HG02798 (cell line): ENCODE results near the gene JPT1.
"Not testable (repeated sequence)": the region's sequence is repeated elsewhere in the genome, so short reads cannot be mapped to it uniquely, and the experiment has no call there.

ENCODE experiments used
- ATAC-seq: cut with Tn5 transposase; IDR thresholded peaks from one replicate; pipeline ENCODE4 v1.9.1; 2021; ENCODE audit warnings: mild to moderate bottlenecking; ENCODE audit not compliant: unreplicated experiment, poor library complexity

Gene JPT1

DNA sequence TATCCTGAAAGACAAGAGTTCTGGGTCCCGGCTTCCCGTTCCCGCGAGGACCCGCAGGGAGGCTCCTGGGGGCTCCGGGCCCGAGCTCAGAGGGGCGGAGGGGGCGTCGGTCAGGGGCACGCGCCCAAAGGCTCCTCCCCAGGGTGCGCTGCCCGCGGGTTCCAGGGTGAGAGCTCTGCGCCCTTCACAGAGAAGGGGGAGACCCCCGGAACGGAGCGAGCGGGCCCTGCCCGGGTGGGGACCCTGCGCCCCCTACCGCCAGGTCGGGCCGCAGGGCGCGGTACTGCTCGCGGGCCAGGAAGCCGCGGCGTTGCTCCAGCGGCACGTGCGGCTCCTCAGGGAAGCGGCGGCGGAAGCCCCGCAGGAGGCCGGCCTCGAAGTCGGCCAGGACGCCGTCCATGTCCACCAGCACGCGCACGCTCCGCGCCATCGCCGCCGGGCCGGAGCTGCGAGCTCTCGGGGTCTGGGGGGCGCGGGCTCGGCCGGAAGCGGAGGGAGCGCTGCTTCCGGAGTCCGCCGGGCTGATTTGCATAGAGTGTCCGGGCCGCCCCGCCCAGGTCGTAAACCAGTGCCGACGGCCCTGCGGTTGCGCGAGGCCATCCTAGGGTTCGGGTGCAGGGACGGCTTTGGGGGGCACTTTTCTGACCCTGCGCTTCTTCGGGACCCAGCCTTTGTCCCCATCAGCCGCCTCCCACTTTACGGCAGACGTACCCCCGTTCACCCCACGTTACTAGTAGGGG is 22.9 kb downstream of the JPT1 start, which contains the start of gene NT5C:
NT5C (minus strand) TSS at position 465 of the 740 bp plus-strand sequence; CDS start at position 430, 35 bp downstream.
- peak; percentile 86 for ATAC-seq

DNA sequence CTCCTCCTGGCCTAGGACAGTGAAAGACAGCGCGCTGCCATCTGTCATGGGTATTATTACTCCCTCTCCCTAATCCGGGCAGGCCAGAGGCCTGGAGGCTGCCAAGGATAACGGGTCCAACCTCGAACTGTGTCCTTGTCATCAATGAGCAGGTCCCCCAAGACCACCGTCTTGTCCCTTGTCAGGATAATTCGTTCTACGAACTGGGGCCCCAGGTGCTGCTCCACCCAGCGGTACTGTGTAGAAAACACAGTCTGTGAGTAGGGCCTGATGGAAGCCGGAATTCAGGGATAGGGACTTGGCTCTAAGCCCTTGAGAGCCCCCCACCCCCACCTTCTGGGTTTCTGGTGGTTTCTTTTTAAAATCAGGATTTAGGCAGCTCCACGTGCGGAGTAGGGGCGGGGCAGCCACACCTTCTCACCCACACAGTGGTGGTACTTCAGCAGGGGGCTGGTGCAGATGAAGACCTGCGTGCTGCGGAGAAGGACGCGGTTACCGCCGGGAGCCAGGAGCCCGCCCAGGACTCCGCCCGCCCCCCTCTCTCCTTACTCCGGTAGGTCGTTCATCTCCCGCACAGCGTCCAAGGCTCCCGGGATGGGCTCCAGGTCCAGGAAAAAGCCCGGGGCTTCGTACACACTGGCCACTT is 23.6 kb downstream of the JPT1 start:
- ATAC-seq: peak; percentile 12

DNA sequence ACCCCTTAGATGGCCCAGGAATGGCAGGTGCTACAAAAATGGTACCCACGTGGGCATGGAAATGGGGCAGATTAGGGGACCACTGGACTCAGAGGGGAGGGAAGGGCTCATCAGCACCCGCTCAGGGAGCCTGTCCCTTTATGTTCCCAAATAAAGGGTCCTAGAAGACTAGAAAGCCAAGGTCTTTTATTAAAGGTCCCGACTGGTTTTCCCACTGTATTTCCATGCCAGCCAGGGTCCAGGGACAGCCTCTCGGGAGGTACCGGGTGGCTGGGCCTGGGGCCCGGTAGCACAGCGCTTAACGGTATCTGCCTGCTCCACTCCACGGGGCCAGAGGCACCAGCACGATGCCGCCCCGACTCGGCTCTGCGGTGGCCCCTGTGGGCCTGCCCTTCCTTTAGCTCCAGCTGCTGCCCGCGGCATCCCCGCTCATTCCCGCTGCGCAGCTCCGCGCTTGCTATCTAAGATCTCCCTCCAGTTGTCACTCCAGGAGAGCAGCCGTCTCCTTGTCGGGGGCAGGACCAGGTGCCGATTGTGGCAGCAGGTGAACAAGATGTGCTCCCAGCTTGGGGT is 24.2 kb downstream of the JPT1 start:
- no peak for ATAC-seq

DNA sequence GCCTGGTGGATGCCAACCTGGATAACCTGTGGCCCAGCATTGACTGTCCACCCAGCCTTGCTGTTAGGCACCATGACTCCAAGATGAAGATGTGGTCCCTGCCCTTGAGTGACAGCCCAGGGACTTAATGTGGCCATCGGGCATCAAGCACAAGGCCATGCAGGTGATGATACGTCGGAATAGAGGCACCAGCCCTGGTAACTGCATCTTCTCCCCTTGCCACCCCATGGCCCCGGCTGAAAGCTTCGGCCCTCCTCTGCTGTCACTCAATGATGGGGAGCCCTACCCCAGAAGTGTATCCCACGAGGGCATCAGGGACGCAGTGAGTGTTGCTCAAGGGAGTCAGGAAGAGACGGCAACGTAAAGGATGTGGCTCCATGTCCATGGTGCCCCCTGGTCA is 24.7 kb downstream of the JPT1 start:
- ATAC-seq: no peak

DNA sequence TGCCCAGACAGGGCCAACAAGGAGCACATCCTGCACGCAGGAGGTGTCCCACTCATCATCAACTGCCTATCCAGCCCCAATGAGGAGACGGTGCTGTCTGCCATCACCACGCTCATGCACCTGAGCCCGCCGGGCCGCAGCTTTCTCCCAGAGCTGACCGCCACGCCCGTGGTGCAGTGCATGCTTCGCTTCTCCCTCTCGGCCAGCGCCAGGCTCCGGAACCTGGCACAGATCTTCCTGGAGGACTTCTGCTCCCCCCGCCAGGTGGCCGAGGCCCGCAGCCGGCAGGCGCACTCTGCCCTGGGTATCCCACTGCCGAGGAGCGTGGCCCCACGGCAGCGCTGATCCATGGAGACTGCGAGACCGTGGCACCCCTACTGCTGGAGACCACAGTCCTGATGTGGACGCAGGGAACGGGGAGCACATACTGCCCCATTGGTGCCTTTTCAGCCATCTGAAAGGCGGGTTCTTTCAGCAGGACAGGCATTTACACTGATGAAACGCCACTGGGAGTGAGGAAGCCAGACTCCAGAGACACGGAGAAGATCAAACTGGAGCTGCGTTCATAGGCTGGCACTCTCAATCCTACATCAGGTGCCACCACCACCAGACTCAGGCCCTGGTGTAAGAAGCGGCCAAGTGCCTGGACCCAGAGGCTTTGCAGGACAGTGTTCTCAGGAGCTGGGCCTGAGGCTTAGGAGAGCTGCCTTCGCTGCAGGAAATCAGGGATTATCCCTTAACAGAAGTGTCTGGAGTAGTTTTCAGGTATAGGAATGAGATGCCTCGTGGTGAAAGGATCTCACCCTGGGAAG is 25.4 kb downstream of the JPT1 start:
- no peak for ATAC-seq

DNA sequence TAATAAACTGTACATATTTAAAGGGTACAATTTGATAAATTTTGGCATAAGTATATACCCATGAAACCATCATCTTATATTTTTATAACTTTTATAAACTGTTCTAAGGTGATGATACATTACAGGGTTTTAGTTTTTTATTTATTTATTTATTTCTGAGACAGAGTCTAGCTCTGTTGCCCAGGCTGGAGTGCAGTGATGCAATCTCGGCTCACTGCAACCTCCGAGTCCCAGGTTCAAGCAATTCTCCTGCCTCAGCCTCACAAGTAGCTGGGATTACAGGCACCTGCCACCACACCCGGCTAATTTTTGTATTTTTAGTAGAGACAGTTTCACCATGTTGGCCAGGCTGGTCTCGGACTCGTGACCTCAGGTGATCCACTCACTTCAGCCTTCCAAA is 26.4 kb downstream of the JPT1 start:
- ATAC-seq: not testable (repeated sequence)

DNA sequence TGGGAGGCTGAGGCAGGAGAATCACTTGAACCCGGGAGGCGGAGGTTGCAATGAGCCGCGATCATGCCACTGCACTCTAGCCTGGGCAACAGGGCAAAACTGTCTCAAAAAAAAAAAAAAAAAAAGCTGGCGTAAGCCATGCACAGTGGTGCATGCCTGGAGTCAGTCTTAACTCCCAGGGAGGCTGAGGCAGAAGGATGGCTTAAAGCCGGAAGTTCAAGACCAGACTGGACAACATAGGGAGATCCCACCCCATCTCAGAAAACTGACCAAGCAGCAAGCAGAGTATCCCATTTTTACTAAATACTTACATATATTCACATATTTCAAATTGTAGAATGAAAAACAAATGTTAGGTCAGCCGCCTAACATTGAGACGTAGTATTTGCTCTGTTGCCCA is 27.4 kb downstream of the JPT1 start:
- ATAC-seq: no peak

DNA sequence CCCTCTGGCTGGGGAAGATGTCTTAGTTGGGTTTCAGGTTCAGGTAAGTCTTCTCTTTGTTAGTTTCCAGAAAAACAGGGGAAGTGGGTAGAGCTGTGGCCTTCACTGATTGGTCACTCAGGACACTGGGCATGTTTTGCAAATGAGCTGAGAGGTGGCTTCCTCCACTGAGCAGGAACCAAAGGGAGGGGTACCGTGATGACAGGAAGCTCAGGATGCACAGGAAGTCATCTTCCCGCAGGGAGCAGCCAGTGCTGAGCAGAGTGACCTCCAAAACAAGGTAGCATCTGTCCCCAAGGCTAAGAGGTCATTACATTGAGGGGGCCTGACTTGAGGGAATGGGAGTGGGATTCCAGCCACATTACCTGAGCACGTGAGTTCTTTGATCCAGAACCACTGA is 28.3 kb downstream of the JPT1 start:
- no peak for ATAC-seq

DNA sequence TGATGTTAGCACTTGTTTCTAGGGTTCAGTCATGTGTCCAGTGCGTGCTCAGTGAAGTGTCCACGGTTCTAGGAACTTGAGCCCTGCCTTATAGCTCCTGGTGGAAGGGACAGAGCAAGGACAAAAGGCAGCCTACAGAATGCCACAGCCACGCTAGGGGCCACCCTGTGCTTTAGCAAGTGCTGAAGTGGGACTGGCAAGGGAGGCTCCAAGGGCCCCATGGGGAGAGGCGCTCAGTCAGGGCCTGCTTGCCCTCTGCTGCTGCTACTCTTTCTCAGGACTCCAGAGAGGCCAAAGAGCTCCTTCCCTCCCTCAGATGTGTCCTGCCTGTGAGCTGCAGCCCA is 29.5 kb downstream of the JPT1 start:
- ATAC-seq: no peak

DNA sequence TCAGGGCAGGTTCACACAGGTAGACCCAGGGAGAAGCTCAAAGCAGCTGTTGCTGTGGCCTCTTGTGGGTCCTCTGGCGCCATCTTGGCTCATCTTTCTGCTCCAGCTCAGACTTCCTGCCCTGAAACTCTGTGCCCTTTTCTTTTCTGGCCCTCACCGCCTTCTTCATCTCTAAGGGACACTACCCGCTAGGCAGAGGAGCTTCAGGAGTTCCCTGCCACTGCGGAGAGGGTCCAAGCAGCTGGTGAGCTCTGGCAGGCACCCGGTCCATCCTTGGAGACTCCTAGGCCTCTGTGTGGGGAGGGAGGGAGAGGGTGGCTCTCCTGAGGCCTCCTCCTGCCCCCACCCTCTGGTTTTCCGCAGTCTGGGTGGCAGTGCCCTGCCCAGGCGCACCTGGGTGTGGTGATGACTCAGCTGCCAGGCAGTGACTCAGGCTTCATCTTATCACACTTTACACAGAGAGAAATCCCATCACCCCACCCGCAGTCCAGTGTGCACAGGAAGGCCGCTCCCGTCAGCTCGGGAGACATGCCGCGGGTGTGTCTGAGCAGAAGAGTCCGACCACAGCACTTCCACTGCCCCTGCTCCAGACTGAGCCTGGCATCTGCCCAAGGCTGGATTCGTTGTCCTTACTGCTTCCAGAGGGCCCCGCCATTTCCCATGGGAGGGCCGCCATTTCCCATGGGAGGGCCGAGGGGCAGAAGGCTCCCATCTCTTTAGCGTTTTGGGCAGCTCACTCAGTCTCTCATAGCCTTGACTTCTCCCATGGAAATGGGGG is 30.1 kb downstream of the JPT1 start:
- no peak for ATAC-seq

DNA sequence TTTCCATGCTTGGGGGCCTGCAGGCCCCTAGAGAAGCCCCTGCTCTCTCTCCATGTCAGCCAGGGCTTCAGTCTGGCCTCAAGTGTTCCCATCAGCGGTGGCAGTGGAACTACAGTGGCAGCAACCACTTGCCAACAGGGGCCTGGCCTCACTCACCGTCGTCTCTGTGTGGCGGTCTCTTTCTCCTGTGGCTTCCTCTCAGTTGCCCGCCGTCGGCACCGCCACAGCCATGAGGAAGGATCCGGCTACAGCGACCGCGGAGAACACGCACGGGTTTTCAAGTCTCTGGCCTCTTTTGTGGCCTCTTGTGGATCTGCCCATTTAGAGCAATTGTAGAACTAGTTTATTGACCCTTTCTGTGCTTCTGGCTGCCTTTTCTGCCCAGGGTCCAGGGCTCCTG is 36.0 kb downstream of the JPT1 start:
- no peak for ATAC-seq

DNA sequence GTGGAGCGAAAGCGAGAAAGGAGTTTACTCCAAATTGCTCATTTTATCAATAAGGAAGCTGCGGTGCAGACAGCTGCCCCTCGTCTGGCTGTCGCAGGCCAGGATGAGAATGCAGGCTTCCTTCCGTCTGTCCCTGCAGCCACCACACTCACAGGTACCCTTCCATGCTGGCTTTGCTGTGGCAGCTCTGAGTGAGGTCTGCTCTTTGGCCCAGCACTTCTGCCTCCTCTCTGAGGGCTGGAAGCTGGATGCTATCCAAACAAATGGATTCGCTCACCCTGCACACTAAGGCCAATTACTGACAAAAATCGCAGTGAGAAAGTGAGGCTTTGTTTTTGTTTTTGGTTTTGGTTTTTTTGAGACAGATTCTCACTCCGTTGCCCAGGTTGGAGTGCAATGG is 37.6 kb downstream of the JPT1 start:
- no peak for ATAC-seq

DNA sequence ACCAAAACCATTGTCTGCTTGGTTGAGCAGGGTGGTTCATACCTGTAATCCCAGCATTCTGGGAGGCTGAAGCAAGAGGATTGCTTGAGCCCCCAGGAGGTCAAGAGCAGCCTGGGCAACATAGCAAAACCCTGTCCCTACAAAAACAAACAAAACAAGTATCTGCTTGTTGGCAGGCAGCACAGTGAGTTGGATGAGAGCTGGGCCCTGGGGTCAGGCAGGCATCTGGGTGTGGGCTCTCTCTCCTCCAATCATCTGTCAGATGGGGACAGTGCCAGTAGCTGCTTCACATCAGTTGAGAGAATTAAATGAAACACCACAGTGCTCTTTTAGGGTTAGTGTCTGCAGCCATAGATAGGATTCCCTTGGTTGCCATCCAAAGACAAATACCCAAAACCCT is 38.8 kb downstream of the JPT1 start:
- ATAC-seq: no peak

DNA sequence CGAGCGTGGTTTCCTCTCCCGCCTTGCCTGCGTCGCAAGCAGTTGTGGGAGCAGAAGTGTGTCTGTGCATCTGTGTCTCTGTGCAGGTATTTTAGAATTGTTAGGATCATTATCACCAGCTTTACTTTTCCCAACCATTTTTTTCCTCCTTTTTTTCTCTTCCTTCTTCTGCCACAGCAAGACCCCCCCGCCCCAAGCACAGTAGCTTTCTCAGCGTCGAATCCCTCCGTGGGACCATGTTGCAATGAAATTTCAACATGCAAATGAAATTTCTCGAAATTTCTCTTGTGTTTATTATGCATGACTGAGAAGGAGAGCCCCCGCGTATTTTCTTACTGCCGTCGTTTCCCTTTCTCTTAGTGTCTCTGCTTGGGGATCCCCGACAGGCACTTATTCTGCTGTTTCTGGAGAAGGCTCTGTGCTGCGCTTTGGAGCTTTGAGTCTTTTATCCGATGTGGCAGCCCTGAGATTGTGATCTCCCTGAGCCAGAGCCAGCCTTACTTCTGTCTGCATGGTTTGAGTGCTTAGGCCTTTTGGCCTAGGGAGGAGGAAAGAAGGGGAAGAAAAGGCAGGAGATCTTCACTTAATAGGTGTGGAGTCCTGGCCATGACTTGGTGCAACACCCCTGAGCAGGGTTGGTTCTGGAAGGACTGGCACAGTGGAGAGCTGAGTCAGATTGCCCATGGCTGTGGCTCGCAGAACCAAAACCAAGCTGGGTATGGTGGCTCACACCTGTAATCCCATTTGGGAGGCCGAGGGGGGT is 39.6 kb downstream of the JPT1 start:
- no peak for ATAC-seq

DNA sequence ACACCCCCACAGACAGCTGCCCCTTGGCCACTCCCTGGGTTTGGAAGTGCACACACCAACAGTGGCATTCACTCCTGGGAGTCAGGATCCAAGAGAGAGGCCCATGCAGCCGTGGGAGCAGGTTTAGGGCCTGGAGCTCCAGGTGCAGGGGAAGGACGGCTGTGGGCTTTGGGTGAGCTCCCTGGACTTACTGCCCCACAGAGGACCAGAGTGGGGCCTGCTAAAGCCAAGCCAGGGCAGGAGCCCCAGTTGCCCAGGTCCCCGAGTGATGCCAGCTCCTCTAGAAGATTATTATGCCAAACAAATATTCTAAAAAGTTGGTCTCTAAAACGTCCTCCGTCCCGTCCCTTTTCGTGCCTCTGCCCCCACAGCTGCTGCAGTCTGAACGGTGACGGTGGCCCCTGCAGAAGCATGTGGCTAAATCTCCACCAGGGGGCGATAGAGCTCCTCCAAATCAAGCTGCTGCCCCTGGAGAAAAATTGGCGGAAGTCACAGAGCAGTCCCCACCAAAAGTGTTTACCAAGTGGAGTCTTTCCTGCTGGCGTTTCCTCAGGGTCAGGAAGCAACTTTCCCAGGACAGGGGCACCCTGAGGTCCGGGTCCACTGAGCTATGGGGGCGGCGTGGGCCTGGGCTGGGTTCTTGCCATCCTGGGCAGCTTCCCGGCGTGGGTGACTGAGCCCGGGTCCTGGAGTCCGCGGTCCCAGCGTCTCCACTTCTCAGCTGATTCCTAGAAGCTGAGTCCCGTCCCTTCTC is 40.3 kb downstream of the JPT1 start:
- no peak for ATAC-seq

DNA sequence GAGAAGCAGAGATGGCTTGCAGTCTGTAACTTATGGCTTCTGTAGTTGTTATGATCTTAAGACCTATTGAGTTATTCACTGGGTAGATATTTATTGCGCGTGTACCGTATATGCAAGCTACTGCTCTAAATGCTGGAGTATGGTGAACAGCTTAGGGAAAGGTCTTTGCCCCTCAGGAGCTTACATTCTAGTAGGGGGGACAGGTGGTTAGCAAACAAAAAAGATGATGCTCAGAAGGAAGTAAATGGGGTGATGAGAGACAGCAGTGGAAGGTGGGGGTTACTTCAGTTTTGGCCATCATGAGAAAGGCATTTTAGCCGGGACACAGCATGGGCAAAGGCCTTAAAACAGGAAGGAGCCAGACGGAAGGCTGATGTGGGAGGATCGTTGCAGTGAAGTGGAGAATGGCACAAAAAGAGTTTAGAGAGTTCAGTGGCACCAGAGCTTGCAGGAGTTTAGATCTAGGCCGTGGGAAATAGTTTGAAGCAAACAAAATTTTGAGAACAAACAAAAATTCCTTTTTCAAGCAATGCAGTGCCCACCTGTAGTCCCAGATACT is 42.5 kb downstream of the JPT1 start:
- no peak for ATAC-seq

DNA sequence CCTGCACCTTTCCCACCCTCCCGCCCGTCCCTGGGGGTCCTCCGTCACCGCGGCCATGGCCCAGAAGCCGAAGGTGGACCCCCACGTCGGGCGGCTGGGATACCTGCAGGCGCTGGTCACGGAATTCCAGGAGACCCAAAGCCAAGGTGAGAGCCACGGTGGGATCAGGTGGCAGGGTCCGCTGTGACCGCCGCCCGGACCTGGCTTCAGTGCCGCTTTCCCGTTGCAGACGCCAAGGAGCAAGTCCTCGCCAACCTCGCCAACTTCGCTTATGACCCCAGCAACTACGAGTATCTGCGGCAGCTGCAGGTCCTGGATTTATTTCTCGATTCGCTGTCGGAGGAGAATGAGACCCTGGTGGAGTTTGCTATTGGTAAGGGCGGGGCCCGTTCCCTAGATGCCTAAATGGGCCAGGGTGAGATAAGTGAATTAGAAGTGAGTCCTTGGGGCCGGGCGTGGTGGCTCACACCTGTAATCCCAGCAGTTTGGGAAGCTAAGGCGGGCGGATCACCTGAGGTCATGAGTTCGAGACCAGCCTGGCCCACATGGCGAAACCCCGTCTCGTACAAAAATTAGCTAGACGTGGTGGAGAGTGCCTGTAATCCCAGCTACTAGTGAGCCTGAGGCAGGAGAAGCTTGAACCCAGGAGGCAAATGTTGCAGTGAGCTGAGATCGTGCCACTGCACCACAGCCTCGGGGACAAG is 43.9 kb downstream of the JPT1 start:
- ATAC-seq: no peak
